MM.1S (cell line): Measurements from ENCODE around the gene SPACA7.

Experiments
- CTCF ChIP-seq: fragments of 300-600 bp; sonication (generic); IDR thresholded peaks from 2 replicates; pipeline ENCODE4 v1.5.1; 2016; ENCODE audit warnings: antibody characterized with exemption, low read length, mixed read lengths
- EZH2 ChIP-seq: fragments of 300-600 bp; sonication (generic); optimal IDR thresholded peaks from 2 replicates; pipeline ENCODE3; 2017; ENCODE audit warnings: low read depth, mild to moderate bottlenecking, antibody characterized with exemption, low read length, mixed read lengths
- EZH2phosphoT487 ChIP-seq: fragments of 300-600 bp; sonication (generic); IDR thresholded peaks from 2 replicates; pipeline ENCODE4 v1.6.1; 2018; ENCODE audit warnings: antibody characterized with exemption, low read length

- TF ChIP-seq EZH2 = no peak
- no peak for TF ChIP-seq CTCF
- no peak for TF ChIP-seq EZH2phosphoT487
Measured at GRCh38 chr13:112346173-112346898, 29.8 kb upstream of the SPACA7 start.
